GM12878 (cell line): ENCODE results near the gene DNAH3. TPM values are rescaled to one million over a fixed set of nuclear protein-coding genes. Genes with fewer than 3 reads are reported as not detected.

Source experiments
- ATAC-seq: fragments of 200-7000 bp; cut with Tn5 transposase; 3 replicates; pipeline ENCODE4 v1.9.1; 2020; ENCODE audit warnings: mild to moderate bottlenecking, moderate library complexity
- BruUV-seq: library from RNA; stranded (reverse); fragments of 400-500 nt; replicated peaks from 2 replicates; lab custom pipeline; 2021; lab: Mats Ljungman, UMichigan
- CTCF ChIA-PET: fragments of 300-600 bp; sonication (Branson Sonifier 250); formaldehyde crosslinking; extraction: SDS; loops from one replicate; lab custom pipeline; 2021; ENCODE audit warnings: inconsistent platforms; lab: Yijun Ruan, JAX
- POLR2A ChIA-PET: fragments of 350-600 bp; formaldehyde crosslinking; extraction: SDS; loops from one replicate; lab custom pipeline; 2021; ENCODE audit warnings: inconsistent platforms; lab: Charles Lee
- RAD21 ChIA-PET: fragments of 300-600 bp; sonication (Branson Sonifier 250); formaldehyde crosslinking; loops from one replicate; lab custom pipeline; 2023; ENCODE audit warnings: antibody characterized with exemption; ENCODE audit not compliant: unreplicated experiment; lab: Charles Lee
- SMC1A ChIA-PET: fragments of 300-600 bp; sonication (Branson Sonifier 250); formaldehyde crosslinking; loops from one replicate; lab custom pipeline; 2023; ENCODE audit not compliant: unreplicated experiment, uncharacterized antibody; lab: Charles Lee
- DNase-seq: peaks from one replicate; pipeline ENCODE4 v3.0.0-alpha.2; 2011; ENCODE audit warnings: low read depth, low spot score
- FAIRE-seq: peaks from 3 replicates; lab custom pipeline; 2011; peaks lifted over from hg19 to GRCh38; lab: Jason Lieb, UNC
- H2AFZ ChIP-seq: 2 replicates; pipeline ENCODE4 v1.6.0; 2011; ENCODE audit warnings: low read depth, low read length, control low read depth; ENCODE audit not compliant: control insufficient read depth
- H3K27ac ChIP-seq: 2 replicates; pipeline ENCODE4 v1.5.1; 2011; ENCODE audit warnings: control low read depth; ENCODE audit not compliant: control insufficient read depth, insufficient read depth
- H3K27me3 ChIP-seq, 2 experiments: replicated peaks in 1 of 2; 2 replicates each; pipeline versions ENCODE4 v1.6.0 to v1.6.1; 2011; ENCODE audit warnings: low read length in 1 of 2; ENCODE audit not compliant: control insufficient read depth in 2 of 2, insufficient read depth in 2 of 2
- H3K36me3 ChIP-seq, 2 experiments: 2 replicates each; pipeline ENCODE4 v1.5.1; 2011; ENCODE audit warnings: low read length in 1 of 2; ENCODE audit not compliant: control insufficient read depth in 2 of 2, insufficient read depth in 2 of 2
- H3K4me1 ChIP-seq: 2 replicates; pipeline ENCODE4 v1.6.1; 2011; ENCODE audit warnings: mild to moderate bottlenecking, low read length, moderate library complexity, mixed read lengths; ENCODE audit not compliant: control insufficient read depth, insufficient read depth
- H3K4me2 ChIP-seq: 2 replicates; pipeline ENCODE4 v1.6.0; 2011; ENCODE audit warnings: control low read depth; ENCODE audit not compliant: control insufficient read depth, insufficient read depth
- H3K4me3 ChIP-seq: fragments of 200-600 bp; sonication (generic); 2 replicates; pipeline ENCODE4 v1.5.1; 2016
- H3K79me2 ChIP-seq: 2 replicates; pipeline ENCODE4 v1.6.0; 2011; ENCODE audit warnings: low read length; ENCODE audit not compliant: control insufficient read depth, insufficient read depth
- H3K9ac ChIP-seq: 2 replicates; pipeline ENCODE4 v1.8.0; 2011; ENCODE audit warnings: low read length, control low read depth, mixed read lengths; ENCODE audit not compliant: control insufficient read depth, insufficient read depth
- H3K9me3 ChIP-seq: replicated peaks from 3 replicates; pipeline ENCODE4 v1.5.1; 2011; ENCODE audit warnings: mild to moderate bottlenecking, low read length; ENCODE audit not compliant: control insufficient read depth, insufficient read depth
- H4K20me1 ChIP-seq: 2 replicates; pipeline ENCODE4 v1.6.0; 2011; ENCODE audit not compliant: control insufficient read depth, insufficient read depth
- ASH2L ChIP-seq: fragments of 300-600, 200-600 bp; sonication (generic); IDR thresholded peaks from 2 replicates; pipeline ENCODE4 v1.6.1; 2017; ENCODE audit warnings: low read depth, mild to moderate bottlenecking, borderline replicate concordance
- BRCA1 ChIP-seq: IDR thresholded peaks from 2 replicates; pipeline ENCODE4 v1.6.1; 2011; ENCODE audit warnings: low read depth, low read length, improper control_type of control experiment
- E2F8 ChIP-seq: fragments of 450-650 bp; IDR thresholded peaks from 2 replicates; pipeline ENCODE4 v1.6.1; 2018; ENCODE audit warnings: mild to moderate bottlenecking, low read depth, moderate library complexity; ENCODE audit not compliant: partially characterized antibody
- EED ChIP-seq: sonication (generic); IDR thresholded peaks from 2 replicates; pipeline ENCODE4 v1.6.1; 2016; ENCODE audit warnings: antibody characterized with exemption, low read depth
- GABPA ChIP-seq: IDR thresholded peaks from 2 replicates; pipeline ENCODE4 v1.6.1; 2014; ENCODE audit warnings: antibody characterized with exemption, low read depth, mild to moderate bottlenecking, inconsistent platforms
- HDAC6 ChIP-seq: fragments of 200-600 bp; sonication (generic); IDR thresholded peaks from one replicate; pipeline ENCODE4 v1.8.0; 2017; ENCODE audit warnings: antibody characterized with exemption; ENCODE audit not compliant: unreplicated experiment
- IRF5 ChIP-seq: fragments of 450-650 bp; IDR thresholded peaks from 2 replicates; pipeline ENCODE4 v1.6.1; 2017; ENCODE audit warnings: borderline replicate concordance
- MAX ChIP-seq: IDR thresholded peaks from 2 replicates; pipeline ENCODE4 v1.6.1; 2012; ENCODE audit warnings: low read depth, low read length, improper control_type of control experiment
- MEF2A ChIP-seq: IDR thresholded peaks from 2 replicates; pipeline ENCODE4 v1.6.1; 2011; ENCODE audit warnings: low read depth, mild to moderate bottlenecking, low read length, moderate library complexity; ENCODE audit not compliant: insufficient read depth
- SMAD1 ChIP-seq: fragments of 450-650 bp; IDR thresholded peaks from 2 replicates; pipeline ENCODE4 v1.6.1; 2018; ENCODE audit warnings: mild to moderate bottlenecking, low read depth; ENCODE audit not compliant: partially characterized antibody
- SMC3 ChIP-seq: IDR thresholded peaks from 2 replicates; pipeline ENCODE4 v1.6.1; 2011; ENCODE audit warnings: low read length, improper control_type of control experiment, borderline replicate concordance
- ZBTB33 ChIP-seq: fragments of 450-650 bp; IDR thresholded peaks from 2 replicates; pipeline ENCODE4 v1.6.1; 2017; ENCODE audit warnings: mild to moderate bottlenecking
- ZNF687 ChIP-seq: fragments of 450-650 bp; IDR thresholded peaks from 2 replicates; pipeline ENCODE4 v1.6.1; 2017; ENCODE audit warnings: mild to moderate bottlenecking, moderate library complexity
- WGBS: methylation state at CpG from one replicate; pipeline ENCODE4 v1.1.6; 2016; ENCODE audit warnings: low lambda C conversion rate; ENCODE audit not compliant: insufficient replicate concordance, insufficient coverage; ENCODE audit errors: missing lambda C conversion rate; 5-methylcytosine and 5-hydroxymethylcytosine counted together
- in situ Hi-C: fragments of 300-500 bp; cut with MboI; formaldehyde crosslinking; loops from 9 replicates; pipeline ENCODE4 v1.14.3; 2018; ENCODE audit warnings: mixed read lengths
- intact Hi-C: fragments of 100-400 bp; cut with micrococcal nuclease; formaldehyde crosslinking; loops from one replicate; pipeline ENCODE4 v1.14.2; 2022; ENCODE audit not compliant: unreplicated experiment
- polyA plus RNA-seq, 11 experiments: library from polyadenylated mRNA; depleted of rRNA in 4 of 11; unstranded in 6 of 11; stranded (reverse) in 5 of 11; fragments of >200 nt; fragmentation: Nextera tagmentation in 4 of 11; fragmentation: Illumina TruSeq in 1 of 11; extraction: Ambion mirVana in 4 of 11; extraction: Trizol in 1 of 11; gene quantifications; 1 replicate in 1 of 11; 2 replicates in 10 of 11; pipeline versions ENCODE4 v1.2.1 to v1.2.3, GENCODE V29; 2011 to 2016; ENCODE audit warnings: inconsistent platforms in 2 of 11, missing spikeins in 2 of 11, low read depth in 1 of 11
- total RNA-seq, 4 experiments: library from RNA; depleted of rRNA in 3 of 4; stranded (reverse); fragments of >200 nt in 3 of 4; fragmentation: Illumina TruSeq in 1 of 4; extraction: Trizol in 1 of 4; gene quantifications; 2 replicates each; pipeline versions ENCODE4 v1.2.1 to v1.2.3, GENCODE V29; 2013 to 2021

The DNAH3 gene
- total and polyA plus RNA-seq, 10 of the 15 experiments (the other 5 are each of a cell fraction or from before 2014, with no cell fraction given) = under 0.01 to 0.04 (median 0.04) TPM; not detected in 5

- no peak for TF ChIP-seq SMAD1
- TF ChIP-seq IRF5 = no peak
- no peak for TF ChIP-seq GABPA
- no peak for TF ChIP-seq ASH2L
These were observed 181.9 kb downstream of the DNAH3 start (continued) for GRCh38 chr16:20968765-20969164.

- CTCF ChIA-PET = no interaction called here
- no TSS peak for BruUV-seq
- FAIRE-seq = no peak
- TF ChIP-seq HDAC6 (no peak), E2F8 (no peak), SMC3 (no peak), ZNF687 (no peak), ZBTB33 (no peak), EED (no peak), BRCA1 (no peak), MAX (no peak), MEF2A (no peak)
These were observed 189.7 kb downstream of the DNAH3 start for GRCh38 chr16:20960899-20961298.

More at GRCh38 chr16:20960899-20961298, 189.7 kb downstream of the DNAH3 start:
- Histone ChIP-seq H3K4me3 (no peak overlapping the region), H2AFZ (no peak overlapping the region), H3K79me2 (no peaks in the 10 kb centered on the region), H3K9ac (no peak overlapping the region), H3K27ac (no peak overlapping the region), H3K27me3 (no peaks in the 10 kb centered on the region), H3K4me1 (no peaks in the 10 kb centered on the region), H4K20me1 (no peaks in the 10 kb centered on the region), H3K9me3 (no peaks in the 10 kb centered on the region), H3K4me2 (no peak overlapping the region), H3K36me3 (no peaks in the 10 kb centered on the region)
- intact Hi-C loops = no loop called here
- in situ Hi-C loops = no loop called here
- DNase-seq (no peak), ATAC-seq (no peak)
- 23% methylated on average over 5 of the region's 5 CpGs for WGBS
- SMC1A ChIA-PET = no interaction called here
- POLR2A ChIA-PET = no interaction called here
- RAD21 ChIA-PET = interaction anchor here (0.6 kb wide), 1 partner anchor 182 kb away, joined by 3 read pairs; no protein-coding TSS in a partner anchor
